ENCODE data around the gene SIPA1.
"Not testable (repeated sequence)": the region's sequence is repeated elsewhere in the genome, so short reads cannot be mapped to it uniquely, and the experiment has no call there.

SIPA1 gene

DNA sequence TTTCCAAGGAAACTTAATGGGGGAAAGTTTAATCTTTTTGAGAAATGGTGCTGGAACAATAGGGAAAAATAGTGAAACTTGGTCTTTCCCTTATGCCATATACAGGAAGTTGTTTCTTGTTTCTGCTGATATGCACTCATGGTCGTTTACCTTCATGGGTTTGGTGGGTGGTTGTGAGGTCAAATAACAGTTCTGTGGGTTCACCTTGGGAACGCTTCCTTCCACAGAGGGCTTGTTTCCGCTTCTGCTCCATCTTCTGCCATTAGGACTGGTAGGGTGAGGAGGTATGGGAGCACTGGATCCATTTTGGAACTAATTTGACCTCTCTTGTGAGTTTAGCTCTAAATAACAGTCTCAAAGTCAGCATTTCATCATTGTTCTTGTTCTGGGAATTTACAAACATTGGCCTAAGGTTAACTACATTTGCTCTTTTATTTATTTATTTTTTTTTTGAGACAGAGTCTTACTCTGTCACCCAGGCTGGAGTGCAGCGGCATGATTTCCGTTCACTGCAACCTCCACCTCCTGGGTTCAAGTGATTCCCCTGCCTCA, 42.4 kb downstream of the SIPA1 start:
- no peak for DNase-seq (ENCODE audit: low read depth, low spot score)

DNA sequence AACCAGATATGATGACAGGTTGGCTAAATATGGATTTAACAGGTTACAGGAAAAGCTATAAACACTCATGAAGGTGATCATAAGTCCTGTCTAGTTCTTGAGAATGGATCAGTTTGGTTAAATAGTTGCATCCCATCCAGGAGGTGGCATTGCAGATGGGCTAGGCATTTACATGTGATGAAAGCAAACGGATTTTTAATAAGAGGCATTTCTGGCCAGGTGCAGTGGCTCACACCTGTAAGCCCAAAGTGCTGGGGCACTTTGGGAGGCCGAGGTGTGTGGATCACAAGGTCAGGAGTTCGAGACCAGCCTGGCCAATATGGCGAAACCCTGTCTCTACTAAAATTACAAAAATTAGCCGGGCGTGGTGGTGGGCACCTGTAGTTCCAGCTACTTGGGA, 45.6 kb downstream of the SIPA1 start:
- H3K4me3 ChIP-seq (ENCODE audit: low read depth, low read length); in situ Hi-C loops (cut with HindIII; ENCODE audit: low sequenced_read_pairs); DNase-seq (ENCODE audit: low read depth, low spot score): not testable (repeated sequence)

More for the DNA sequence above, 42.4 kb downstream of the SIPA1 start:
- in situ Hi-C loops (cut with HindIII; ENCODE audit: low sequenced_read_pairs): no loop called here
- TF ChIP-seq, protein P1, sequence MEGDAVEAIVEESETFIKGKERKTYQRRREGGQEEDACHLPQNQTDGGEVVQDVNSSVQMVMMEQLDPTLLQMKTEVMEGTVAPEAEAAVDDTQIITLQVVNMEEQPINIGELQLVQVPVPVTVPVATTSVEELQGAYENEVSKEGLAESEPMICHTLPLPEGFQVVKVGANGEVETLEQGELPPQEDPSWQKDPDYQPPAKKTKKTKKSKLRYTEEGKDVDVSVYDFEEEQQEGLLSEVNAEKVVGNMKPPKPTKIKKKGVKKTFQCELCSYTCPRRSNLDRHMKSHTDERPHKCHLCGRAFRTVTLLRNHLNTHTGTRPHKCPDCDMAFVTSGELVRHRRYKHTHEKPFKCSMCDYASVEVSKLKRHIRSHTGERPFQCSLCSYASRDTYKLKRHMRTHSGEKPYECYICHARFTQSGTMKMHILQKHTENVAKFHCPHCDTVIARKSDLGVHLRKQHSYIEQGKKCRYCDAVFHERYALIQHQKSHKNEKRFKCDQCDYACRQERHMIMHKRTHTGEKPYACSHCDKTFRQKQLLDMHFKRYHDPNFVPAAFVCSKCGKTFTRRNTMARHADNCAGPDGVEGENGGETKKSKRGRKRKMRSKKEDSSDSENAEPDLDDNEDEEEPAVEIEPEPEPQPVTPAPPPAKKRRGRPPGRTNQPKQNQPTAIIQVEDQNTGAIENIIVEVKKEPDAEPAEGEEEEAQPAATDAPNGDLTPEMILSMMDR (IDR thresholded peaks at IDR 0.05; ENCODE audit: low read depth, low read length): no peak
- H3K4me3 ChIP-seq (ENCODE audit: low read depth, low read length): no peak overlapping the region

DNA sequence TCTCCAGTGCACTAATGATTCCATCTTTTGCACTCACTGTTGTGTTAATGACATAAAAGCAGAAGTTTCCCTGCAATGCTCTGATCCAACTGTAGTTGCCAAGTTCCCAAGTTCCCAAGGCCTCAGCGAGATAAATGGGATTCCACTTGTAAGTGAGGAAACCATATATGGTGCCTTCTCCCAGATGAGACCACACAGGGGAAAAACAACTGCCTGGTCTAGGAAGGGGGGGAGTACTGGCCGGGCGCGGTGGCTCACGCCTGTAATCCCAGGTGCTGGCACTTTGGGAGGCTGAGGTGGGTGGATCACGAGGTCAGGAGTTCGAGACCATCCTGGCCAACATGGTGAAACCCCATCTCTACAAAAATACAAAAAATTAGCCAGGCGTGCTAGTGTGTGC, 48.1 kb downstream of the SIPA1 start:
- DNase-seq (ENCODE audit: low read depth, low spot score): no peak
- TF ChIP-seq, protein P1 (IDR thresholded peaks at IDR 0.05; ENCODE audit: low read depth, low read length): no peak
- in situ Hi-C loops (cut with HindIII; ENCODE audit: low sequenced_read_pairs): no loop called here
- no peak overlapping the region for H3K4me3 ChIP-seq (ENCODE audit: low read depth, low read length)

DNA sequence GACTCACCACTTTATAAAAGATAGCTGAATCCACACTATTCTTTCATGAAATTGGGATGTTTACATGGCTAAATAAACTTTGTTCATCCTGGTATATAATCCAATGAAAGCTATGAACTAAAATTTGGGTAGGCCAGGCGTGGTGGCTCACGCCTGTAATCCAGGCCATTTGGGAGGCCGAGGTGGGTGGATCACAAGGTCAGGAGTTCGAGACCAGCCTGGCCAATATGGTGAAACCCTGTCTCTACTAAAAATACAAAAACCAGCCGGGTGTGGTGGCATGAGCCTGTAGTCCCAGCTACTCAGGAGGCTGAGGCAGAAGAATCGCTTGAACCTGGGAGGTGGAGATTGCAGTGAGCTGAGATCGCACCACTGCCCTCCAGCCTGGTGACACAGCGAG, 53.9 kb downstream of the SIPA1 start:
- in situ Hi-C loops (cut with HindIII; ENCODE audit: low sequenced_read_pairs); DNase-seq (ENCODE audit: low read depth, low spot score); H3K4me3 ChIP-seq (ENCODE audit: low read depth, low read length): not testable (repeated sequence)

DNA sequence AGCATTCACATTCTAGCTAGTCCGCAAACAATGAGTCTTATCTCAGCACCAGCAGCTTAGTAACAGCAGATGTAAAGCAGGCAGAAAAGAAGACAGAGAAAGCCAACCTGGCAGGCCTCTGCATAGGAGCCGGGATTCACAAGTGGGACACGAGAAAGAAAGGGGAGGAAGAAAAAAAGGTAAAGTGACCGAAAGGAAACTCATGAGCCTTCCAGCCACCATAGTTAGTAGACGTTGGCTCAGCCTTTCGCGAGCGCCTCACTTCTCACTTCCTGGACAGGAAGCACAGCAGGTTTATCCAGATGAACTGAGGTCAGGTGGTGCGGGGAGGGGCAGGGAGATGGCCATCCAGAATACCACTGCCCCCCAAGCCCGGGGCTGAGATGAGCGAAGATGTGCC, 54.5 kb downstream of the SIPA1 start:
- in situ Hi-C loops (cut with HindIII; ENCODE audit: low sequenced_read_pairs): no loop called here
- TF ChIP-seq, protein P1 (IDR thresholded peaks at IDR 0.05; ENCODE audit: low read depth, low read length): no peak
- DNase-seq (ENCODE audit: low read depth, low spot score): no peak
- H3K4me3 ChIP-seq (ENCODE audit: low read depth, low read length): no peak overlapping the region

DNA sequence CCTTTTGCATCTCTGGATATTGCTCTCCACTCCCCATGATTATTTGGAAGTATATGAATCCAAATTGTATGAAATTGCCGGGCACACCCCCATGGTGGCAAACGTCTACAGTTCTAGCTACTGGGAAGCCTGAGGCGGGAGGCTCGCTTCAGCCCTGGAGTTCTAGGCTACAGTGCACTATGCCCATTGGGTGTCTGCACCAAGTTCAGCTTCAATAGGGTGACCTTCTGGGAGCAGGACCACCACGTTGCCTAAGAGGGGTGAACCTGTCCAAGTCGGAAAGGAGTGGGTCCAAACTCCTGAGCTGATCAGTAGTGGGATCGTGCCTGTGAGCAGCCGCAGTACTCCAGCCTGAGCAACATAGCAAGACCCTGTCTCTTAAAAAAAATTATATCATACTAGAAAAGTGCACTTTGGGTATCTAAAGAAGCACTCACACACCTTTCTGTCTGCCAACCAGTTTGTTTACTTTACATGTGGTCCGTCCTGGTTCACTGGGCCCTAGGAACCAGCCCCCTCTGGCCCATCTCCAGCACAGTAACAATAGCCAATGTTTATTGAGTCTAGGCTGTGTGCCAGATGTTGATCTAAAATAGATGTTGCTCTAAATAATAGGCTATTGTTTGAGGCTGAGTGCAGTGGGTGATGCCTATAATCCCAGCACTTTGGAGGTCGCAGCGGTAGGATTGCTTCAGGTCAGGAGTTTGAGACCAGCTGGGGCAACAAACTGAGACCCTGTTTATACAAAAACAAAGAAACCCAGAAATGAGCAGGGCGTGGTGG, 57.7 kb downstream of the SIPA1 start:
- TF ChIP-seq, protein P1 (IDR thresholded peaks at IDR 0.05; ENCODE audit: low read depth, low read length): no peak
- in situ Hi-C loops (cut with HindIII; ENCODE audit: low sequenced_read_pairs): no loop called here
- no peak for DNase-seq (ENCODE audit: low read depth, low spot score)
- no peak overlapping the region for H3K4me3 ChIP-seq (ENCODE audit: low read depth, low read length)

DNA sequence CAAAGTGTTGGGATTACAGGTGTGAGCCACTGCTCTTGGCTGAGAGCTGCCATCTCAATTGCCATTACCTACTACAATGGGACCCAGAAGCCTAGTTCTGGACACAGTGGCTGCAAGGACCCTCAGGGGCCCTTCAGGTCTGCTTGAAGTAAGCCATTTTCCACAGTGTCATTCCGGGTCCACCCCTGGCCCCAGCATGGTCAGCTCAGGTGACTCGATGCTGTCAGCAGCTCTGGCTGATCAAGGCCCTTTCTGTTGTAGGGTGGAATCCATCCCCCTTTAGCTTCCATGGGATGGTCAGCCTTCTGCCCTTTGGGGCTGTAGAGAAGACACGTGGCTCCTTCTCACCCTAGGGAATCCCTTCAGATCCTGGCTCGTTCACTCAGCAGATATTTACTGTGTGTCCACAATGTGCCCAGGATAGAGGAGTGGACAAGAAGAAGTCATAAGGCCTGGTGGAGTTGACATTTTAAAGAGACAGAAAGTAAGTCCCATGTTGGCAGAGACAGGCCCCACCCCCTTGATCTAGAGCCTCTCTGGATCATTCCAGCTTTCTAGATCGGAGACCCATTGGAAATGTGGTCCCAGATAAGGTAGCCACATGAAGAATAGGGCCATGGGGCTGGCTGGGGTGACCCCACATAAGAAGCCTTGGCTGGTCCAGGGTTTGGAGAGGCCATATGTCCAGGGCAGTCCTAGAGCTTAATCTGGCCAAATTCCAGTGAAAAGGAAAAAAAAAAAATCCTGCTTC, 59.1 kb downstream of the SIPA1 start:
- in situ Hi-C loops (cut with HindIII; ENCODE audit: low sequenced_read_pairs): no loop called here
- TF ChIP-seq, protein P1 (IDR thresholded peaks at IDR 0.05; ENCODE audit: low read depth, low read length): no peak
- no peak for DNase-seq (ENCODE audit: low read depth, low spot score)
- no peak overlapping the region for H3K4me3 ChIP-seq (ENCODE audit: low read depth, low read length)
